ENCODE measurements around the gene ZNF502. TPM values are rescaled to one million over a fixed set of nuclear protein-coding genes. Genes with fewer than 3 reads are reported as not detected.
A peak's percentile ranks its signal among the peaks of the same experiment; 100 is the strongest.

The ZNF502 gene
- total RNA-seq, 1 experiment from 2014 or later = 1.6 TPM

- POLR2A ChIA-PET (ENCODE audit: low non-redundant PET) = interaction anchor here (0.5 kb wide), 1 partner anchor 297 kb away, joined by 3 read pairs; no protein-coding TSS in a partner anchor
- Histone ChIP-seq H3K9me3 (ENCODE audit: low read depth, low read length, poor library complexity, severe bottlenecking) (peaks cover 7% of the 10 kb centered on the region), H3K27me3 (replicated peaks; ENCODE audit: insufficient read depth, low read depth, low read length, poor library complexity) (no peaks in the 10 kb centered on the region), H3K27ac (ENCODE audit: low read depth, low read length, poor library complexity, severe bottlenecking) (peak within 1 kb of the TSS; percentile 83), H3K4me3 (ENCODE audit: low read depth, low read length, poor library complexity, severe bottlenecking) (peak within 1 kb of the TSS; percentile 67), H3K4me1 (ENCODE audit: insufficient read depth, low read length, poor library complexity, severe bottlenecking) (no peaks in the 10 kb centered on the region), H3K36me3 (ENCODE audit: insufficient read depth, low read length, poor library complexity, severe bottlenecking) (peaks cover 8% of the 10 kb centered on the region)
- peak; percentile 92 for DNase-seq (ENCODE audit: low spot score)
- CTCF ChIA-PET = interaction anchor here (0.6 kb wide), 1 partner anchor 18 kb away, joined by 3 read pairs; no protein-coding TSS in a partner anchor
- TF ChIP-seq CTCF (conservative IDR thresholded peaks at IDR 0.05; ENCODE audit: low read depth, low read length) = no peak
- no peak for TF ChIP-seq EZH2 (IDR thresholded peaks at IDR 0.05; ENCODE audit: borderline replicate concordance, low read depth, low read length, poor library complexity, severe bottlenecking)
- intact Hi-C loops (cut with micrococcal nuclease; ENCODE audit: unreplicated experiment) = no loop called here
- TSS peak; percentile 77 for BruUV-seq (replicated peaks)
Measured at GRCh38 chr3:44761424-44762169, 49.1 kb downstream of the ZNF502 start, which contains the start of the genes KIAA1143 and KIF15. Gene KIAA1143, minus strand, starts transcription at chr3:44761619. Its CDS starts 17 bp downstream, at chr3:44761602. Gene KIF15, plus strand, starts transcription at chr3:44761794. Its CDS starts 72 bp downstream, at chr3:44761866.

GRCh38 chr3:44762170-44762677 is 49.8 kb downstream of the ZNF502 start:
- CTCF ChIA-PET = no interaction called here
- no peaks in the 10 kb centered on the region for H3K27me3 ChIP-seq (replicated peaks; ENCODE audit: insufficient read depth, low read depth, low read length, poor library complexity)
- H3K4me1 ChIP-seq (ENCODE audit: insufficient read depth, low read length, poor library complexity, severe bottlenecking) = no peaks in the 10 kb centered on the region
- H3K27ac ChIP-seq (ENCODE audit: low read depth, low read length, poor library complexity, severe bottlenecking) = peak overlapping the region; percentile 83
- peaks cover 7% of the 10 kb centered on the region for H3K9me3 ChIP-seq (ENCODE audit: low read depth, low read length, poor library complexity, severe bottlenecking)
- TF ChIP-seq EZH2 (IDR thresholded peaks at IDR 0.05; ENCODE audit: borderline replicate concordance, low read depth, low read length, poor library complexity, severe bottlenecking) (no peak), CTCF (conservative IDR thresholded peaks at IDR 0.05; ENCODE audit: low read depth, low read length) (no peak)
- BruUV-seq (replicated peaks) = no TSS peak
- POLR2A ChIA-PET (ENCODE audit: low non-redundant PET) = no interaction called here
- H3K4me3 ChIP-seq (ENCODE audit: low read depth, low read length, poor library complexity, severe bottlenecking) = peak overlapping the region; percentile 67
- DNase-seq (ENCODE audit: low spot score) = no peak
- H3K36me3 ChIP-seq (ENCODE audit: insufficient read depth, low read length, poor library complexity, severe bottlenecking) = peaks cover 10% of the 10 kb centered on the region
- intact Hi-C loops (cut with micrococcal nuclease; ENCODE audit: unreplicated experiment) = no loop called here

GRCh38 chr3:44762690-44763089 is 50.2 kb downstream of the ZNF502 start:
- H3K4me3 ChIP-seq (ENCODE audit: low read depth, low read length, poor library complexity, severe bottlenecking) = peak overlapping the region; percentile 67
- H3K4me1 ChIP-seq (ENCODE audit: insufficient read depth, low read length, poor library complexity, severe bottlenecking) = no peaks in the 10 kb centered on the region
- no peak for DNase-seq (ENCODE audit: low spot score)
- intact Hi-C loops (cut with micrococcal nuclease; ENCODE audit: unreplicated experiment) = no loop called here
- H3K27ac ChIP-seq (ENCODE audit: low read depth, low read length, poor library complexity, severe bottlenecking) = peak overlapping the region; percentile 83
- BruUV-seq (replicated peaks) = no TSS peak
- POLR2A ChIA-PET (ENCODE audit: low non-redundant PET) = no interaction called here
- H3K36me3 ChIP-seq (ENCODE audit: insufficient read depth, low read length, poor library complexity, severe bottlenecking) = peaks cover 12% of the 10 kb centered on the region
- H3K9me3 ChIP-seq (ENCODE audit: low read depth, low read length, poor library complexity, severe bottlenecking) = peaks cover 7% of the 10 kb centered on the region
- TF ChIP-seq EZH2 (IDR thresholded peaks at IDR 0.05; ENCODE audit: borderline replicate concordance, low read depth, low read length, poor library complexity, severe bottlenecking) (no peak), CTCF (conservative IDR thresholded peaks at IDR 0.05; ENCODE audit: low read depth, low read length) (no peak)
- H3K27me3 ChIP-seq (replicated peaks; ENCODE audit: insufficient read depth, low read depth, low read length, poor library complexity) = no peaks in the 10 kb centered on the region
- CTCF ChIA-PET = no interaction called here
